Measurements from ENCODE around the gene FNDC10.

FNDC10 gene

GRCh38 chr1:1627829-1628753, 28.2 kb upstream of the FNDC10 start:
- no peak for DNase-seq

GRCh38 chr1:1627261-1627828, 27.4 kb upstream of the FNDC10 start:
- DNase-seq: no peak

- no peak for DNase-seq
These were observed 26.5 kb upstream of the FNDC10 start for GRCh38 chr1:1626207-1627141.

- no peak for DNase-seq
These were observed 25.9 kb upstream of the FNDC10 start for GRCh38 chr1:1625824-1626206.

GRCh38 chr1:1625404-1625775, 25.5 kb upstream of the FNDC10 start:
- no peak for DNase-seq

- DNase-seq: no peak
These were observed 24.8 kb upstream of the FNDC10 start for GRCh38 chr1:1624443-1625403.

GRCh38 chr1:1623631-1624442, 23.9 kb upstream of the FNDC10 start:
- DNase-seq: no peak

- DNase-seq: no peak
These were observed 23.3 kb upstream of the FNDC10 start for GRCh38 chr1:1623181-1623630.

- DNase-seq: no peak
These were observed 22.8 kb upstream of the FNDC10 start for GRCh38 chr1:1622788-1623094.

- no peak for DNase-seq
These were observed 22.3 kb upstream of the FNDC10 start for GRCh38 chr1:1622010-1622787.

GRCh38 chr1:1621173-1622009, 21.5 kb upstream of the FNDC10 start:
- DNase-seq: no peak

- no peak for DNase-seq
These were observed 20.7 kb upstream of the FNDC10 start for GRCh38 chr1:1620433-1621139.

GRCh38 chr1:1619917-1620361, 20.0 kb upstream of the FNDC10 start:
- DNase-seq: no peak

- DNase-seq: no peak
These were observed 18.6 kb upstream of the FNDC10 start for GRCh38 chr1:1618396-1619068.

- no peak for DNase-seq
These were observed 18.0 kb upstream of the FNDC10 start for GRCh38 chr1:1617925-1618324.

- no peak for DNase-seq
These were observed 17.6 kb upstream of the FNDC10 start for GRCh38 chr1:1617516-1617915.

- no peak for DNase-seq
These were observed 16.9 kb upstream of the FNDC10 start for GRCh38 chr1:1616838-1617237.

All from CD4-positive, alpha-beta T cell treated with Interleukin-10 for 1 hour (primary cell).